ENCODE measurements around the gene NTSR1.

GRCh38 chr20:62787321-62787720 is 78.7 kb downstream of the NTSR1 start:
- no peak for TF ChIP-seq CTCF (conservative IDR thresholded peaks at IDR 0.05; ENCODE audit: low read length)
- no peak for TF ChIP-seq EZH2phosphoT487 (IDR thresholded peaks at IDR 0.05; ENCODE audit: borderline replicate concordance)

Measured in Loucy (cell line).